ENCODE data around the gene GARS1. TPM values are rescaled to one million over a fixed set of nuclear protein-coding genes. Genes with fewer than 3 reads are reported as not detected.
"Not testable (repeated sequence)": the region's sequence is repeated elsewhere in the genome, so short reads cannot be mapped to it uniquely, and the experiment has no call there.

Gene GARS1
- total and polyA plus RNA-seq, 7 donors: 38.3 to 109 (median 50.1) TPM

GRCh38 chr7:30567081-30567480 is 27.6 kb upstream of the GARS1 start:
- WGBS, 2 donors: 91 to 94% methylated on average over 4 of the region's 4 CpGs
- Histone ChIP-seq H3K27me3 (no peaks in the 10 kb centered on the region), H3K27ac (no peak overlapping the region), H3K4me3 (no peak overlapping the region), H3K36me3 (peaks cover 0 to 49% (median 8%) of the 10 kb centered on the region in 4 donors), H3K9me3 (no peaks in the 10 kb centered on the region), H3K4me1 (no peaks in the 10 kb centered on the region)
- DNase-seq: no peak
- TF ChIP-seq, protein P1, sequence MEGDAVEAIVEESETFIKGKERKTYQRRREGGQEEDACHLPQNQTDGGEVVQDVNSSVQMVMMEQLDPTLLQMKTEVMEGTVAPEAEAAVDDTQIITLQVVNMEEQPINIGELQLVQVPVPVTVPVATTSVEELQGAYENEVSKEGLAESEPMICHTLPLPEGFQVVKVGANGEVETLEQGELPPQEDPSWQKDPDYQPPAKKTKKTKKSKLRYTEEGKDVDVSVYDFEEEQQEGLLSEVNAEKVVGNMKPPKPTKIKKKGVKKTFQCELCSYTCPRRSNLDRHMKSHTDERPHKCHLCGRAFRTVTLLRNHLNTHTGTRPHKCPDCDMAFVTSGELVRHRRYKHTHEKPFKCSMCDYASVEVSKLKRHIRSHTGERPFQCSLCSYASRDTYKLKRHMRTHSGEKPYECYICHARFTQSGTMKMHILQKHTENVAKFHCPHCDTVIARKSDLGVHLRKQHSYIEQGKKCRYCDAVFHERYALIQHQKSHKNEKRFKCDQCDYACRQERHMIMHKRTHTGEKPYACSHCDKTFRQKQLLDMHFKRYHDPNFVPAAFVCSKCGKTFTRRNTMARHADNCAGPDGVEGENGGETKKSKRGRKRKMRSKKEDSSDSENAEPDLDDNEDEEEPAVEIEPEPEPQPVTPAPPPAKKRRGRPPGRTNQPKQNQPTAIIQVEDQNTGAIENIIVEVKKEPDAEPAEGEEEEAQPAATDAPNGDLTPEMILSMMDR (IDR thresholded peaks at IDR 0.05): no peak
- TF ChIP-seq POLR2A (IDR thresholded peaks at IDR 0.05) (no peak), POLR2AphosphoS5 (IDR thresholded peaks at IDR 0.05) (no peak), EP300 (IDR thresholded peaks at IDR 0.05) (no peak)
- intact Hi-C loops (cut with DNase I): no loop called here

- H3K36me3 ChIP-seq: peaks cover 0 to 51% (median 13%) of the 10 kb centered on the region in 4 donors
- H3K4me3 ChIP-seq; H3K4me1 ChIP-seq; H3K27ac ChIP-seq; DNase-seq; H3K9me3 ChIP-seq; H3K27me3 ChIP-seq; intact Hi-C loops (cut with DNase I): not testable (repeated sequence)
- WGBS, 2 donors: 96 to 98% methylated on average over 4 of the region's 4 CpGs
These were observed 24.4 kb upstream of the GARS1 start for GRCh38 chr7:30570238-30570637.

DNA sequence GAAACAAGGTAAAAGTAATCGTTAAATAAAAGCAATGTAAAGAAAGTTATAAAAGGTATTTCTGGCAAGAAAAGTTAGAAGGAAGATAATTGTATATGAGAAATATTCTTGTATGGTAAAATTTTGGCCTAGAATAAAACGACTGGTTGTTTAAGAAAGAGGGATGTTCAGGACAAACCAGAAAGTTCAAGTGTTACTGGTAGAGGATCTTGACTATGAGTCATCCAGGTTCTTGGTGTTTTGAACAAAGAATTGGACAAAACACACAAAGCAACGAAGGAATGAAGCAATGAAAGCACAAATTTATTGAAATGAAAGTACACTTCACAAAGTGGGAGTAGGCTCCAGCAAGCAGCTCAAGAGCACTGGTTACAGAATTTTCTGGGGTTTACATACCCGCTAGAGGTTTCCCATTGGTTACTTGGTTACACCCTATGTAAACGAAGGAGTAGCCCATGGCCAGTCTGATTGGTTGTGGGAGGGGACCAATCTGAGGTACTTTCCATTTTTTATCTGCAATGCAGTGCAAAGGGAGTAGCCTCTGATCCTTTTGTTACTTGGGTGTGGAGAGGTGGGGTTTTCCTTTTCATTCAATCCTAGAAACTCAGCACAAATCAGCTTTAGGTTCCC is 22.4 kb upstream of the GARS1 start:
- TF ChIP-seq EP300 (IDR thresholded peaks at IDR 0.05) (no peak), POLR2AphosphoS5 (IDR thresholded peaks at IDR 0.05) (no peak), POLR2A (IDR thresholded peaks at IDR 0.05) (no peak)
- TF ChIP-seq, protein P1 (IDR thresholded peaks at IDR 0.05): no peak
- peaks cover 0 to 41% (median 16%) of the 10 kb centered on the region in 4 donors for H3K36me3 ChIP-seq
- WGBS, 2 donors: 76 to 83% methylated on average over 5 of the region's 5 CpGs

DNA sequence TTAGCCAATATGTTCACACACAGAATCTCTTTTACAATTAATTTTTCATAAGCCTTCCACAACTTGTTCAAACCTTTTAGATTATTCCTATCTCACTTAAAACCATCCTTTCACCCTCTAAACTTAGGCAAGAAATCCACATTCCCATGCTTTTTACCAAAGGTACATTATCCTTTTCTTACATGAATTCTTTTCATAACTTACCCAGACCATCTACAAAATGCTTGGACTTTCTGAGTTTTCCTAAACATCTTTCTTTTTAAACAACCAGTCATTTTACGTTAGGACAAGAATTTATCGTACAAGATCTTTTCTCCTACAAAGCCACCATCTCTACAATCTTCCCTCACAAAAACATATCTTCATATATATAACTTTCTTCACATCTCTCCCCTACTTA is 18.8 kb upstream of the GARS1 start:
- Histone ChIP-seq H3K27me3 (no peaks in the 10 kb centered on the region), H3K4me3 (no peak overlapping the region), H3K9me3 (no peaks in the 10 kb centered on the region), H3K27ac (no peak overlapping the region), H3K36me3 (peaks cover 0 to 47% (median 25%) of the 10 kb centered on the region in 4 donors), H3K4me1 (no peaks in the 10 kb centered on the region)
- WGBS, 2 donors: 96 to 99% methylated on average over 2 of the region's 2 CpGs
- no peak for DNase-seq
- no peak for TF ChIP-seq POLR2AphosphoS5 (IDR thresholded peaks at IDR 0.05)
- TF ChIP-seq, protein P1 (IDR thresholded peaks at IDR 0.05): no peak
- intact Hi-C loops (cut with DNase I): no loop called here

More for the DNA sequence above, 22.4 kb upstream of the GARS1 start:
- Histone ChIP-seq H3K9me3 (no peaks in the 10 kb centered on the region), H3K27me3 (no peaks in the 10 kb centered on the region), H3K27ac (no peak overlapping the region), H3K4me3 (no peak overlapping the region), H3K4me1 (no peaks in the 10 kb centered on the region)
- DNase-seq: no peak
- intact Hi-C loops (cut with DNase I): no loop called here

GRCh38 chr7:30583181-30583580 is 11.5 kb upstream of the GARS1 start:
- Histone ChIP-seq H3K36me3 (peaks cover 0 to 56% (median 13%) of the 10 kb centered on the region in 4 donors), H3K4me1 (no peaks in the 10 kb centered on the region), H3K4me3 (no peak overlapping the region), H3K27ac (no peak overlapping the region), H3K9me3 (no peaks in the 10 kb centered on the region), H3K27me3 (no peaks in the 10 kb centered on the region)
- intact Hi-C loops (cut with DNase I): no loop called here
- DNase-seq: no peak
- 96% methylated on average over 2 of the region's 2 CpGs for WGBS, 2 donors
- no peak for TF ChIP-seq EP300 (IDR thresholded peaks at IDR 0.05)
- no peak for TF ChIP-seq POLR2AphosphoS5 (IDR thresholded peaks at IDR 0.05)
- no peak for TF ChIP-seq POLR2A (IDR thresholded peaks at IDR 0.05)
- TF ChIP-seq, protein P1 (IDR thresholded peaks at IDR 0.05): no peak

All from sigmoid colon (tissue), 7 donors.